ENCODE measurements around the gene VPS8.

VPS8 gene

DNA sequence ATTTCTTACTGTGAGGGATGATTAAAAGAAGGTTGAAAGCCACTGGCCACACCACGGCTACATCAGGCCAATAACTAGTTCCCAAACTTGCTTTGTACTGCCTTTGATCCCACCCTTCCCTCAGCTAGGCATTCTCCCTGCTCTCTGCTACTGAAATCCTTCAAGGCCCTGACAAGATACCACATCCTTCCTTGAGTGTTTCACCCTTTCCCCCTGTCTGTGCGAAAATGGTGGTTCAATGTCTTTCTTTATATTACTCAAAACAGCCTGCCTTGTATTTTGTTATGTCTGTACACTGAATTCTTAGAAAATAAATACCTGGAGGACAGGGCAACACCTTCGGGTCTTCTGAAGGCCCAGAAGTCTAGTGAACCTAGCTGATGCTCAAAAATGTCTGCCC lies 932 bp upstream of the VPS8 start:
- no peak for DNase-seq (ENCODE audit: low spot score)
- TF ChIP-seq, protein P1, sequence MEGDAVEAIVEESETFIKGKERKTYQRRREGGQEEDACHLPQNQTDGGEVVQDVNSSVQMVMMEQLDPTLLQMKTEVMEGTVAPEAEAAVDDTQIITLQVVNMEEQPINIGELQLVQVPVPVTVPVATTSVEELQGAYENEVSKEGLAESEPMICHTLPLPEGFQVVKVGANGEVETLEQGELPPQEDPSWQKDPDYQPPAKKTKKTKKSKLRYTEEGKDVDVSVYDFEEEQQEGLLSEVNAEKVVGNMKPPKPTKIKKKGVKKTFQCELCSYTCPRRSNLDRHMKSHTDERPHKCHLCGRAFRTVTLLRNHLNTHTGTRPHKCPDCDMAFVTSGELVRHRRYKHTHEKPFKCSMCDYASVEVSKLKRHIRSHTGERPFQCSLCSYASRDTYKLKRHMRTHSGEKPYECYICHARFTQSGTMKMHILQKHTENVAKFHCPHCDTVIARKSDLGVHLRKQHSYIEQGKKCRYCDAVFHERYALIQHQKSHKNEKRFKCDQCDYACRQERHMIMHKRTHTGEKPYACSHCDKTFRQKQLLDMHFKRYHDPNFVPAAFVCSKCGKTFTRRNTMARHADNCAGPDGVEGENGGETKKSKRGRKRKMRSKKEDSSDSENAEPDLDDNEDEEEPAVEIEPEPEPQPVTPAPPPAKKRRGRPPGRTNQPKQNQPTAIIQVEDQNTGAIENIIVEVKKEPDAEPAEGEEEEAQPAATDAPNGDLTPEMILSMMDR (IDR thresholded peaks at IDR 0.05; ENCODE audit: extremely low read depth, insufficient read depth, missing control alignments): no peak
- in situ Hi-C loops (cut with MboI; ENCODE audit: low pct_unique_long_range_greater_than_20kb, low sequenced_read_pairs, unreplicated experiment): no loop called here

- in situ Hi-C loops (cut with MboI; ENCODE audit: low pct_unique_long_range_greater_than_20kb, low sequenced_read_pairs, unreplicated experiment): no loop called here
- TF ChIP-seq, protein P1 (IDR thresholded peaks at IDR 0.05; ENCODE audit: extremely low read depth, insufficient read depth, missing control alignments): no peak
- no peak for DNase-seq (ENCODE audit: low spot score)
These were observed 335 bp upstream of the VPS8 start for GRCh38 chr3:184811663-184811998.

DNA sequence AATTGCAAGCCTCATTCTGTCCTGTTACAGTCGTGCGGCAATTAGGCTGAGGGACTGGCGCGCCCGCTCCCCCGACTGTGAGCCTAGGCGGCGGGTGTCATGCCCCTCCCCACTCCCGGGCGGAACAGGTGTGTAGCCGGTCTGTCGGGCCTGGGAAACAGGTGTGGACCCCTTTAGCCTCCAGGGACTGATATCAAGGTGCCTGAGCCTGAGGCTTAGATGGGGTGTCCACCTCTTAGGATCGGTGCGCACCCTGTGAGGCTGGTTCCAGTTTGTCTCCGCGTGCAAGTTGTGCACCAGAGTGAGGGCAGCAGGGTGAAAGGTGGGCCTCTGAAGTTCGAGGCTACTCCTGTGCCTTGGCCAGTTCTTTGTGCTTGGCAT lies 686 bp downstream of the VPS8 start:
- TF ChIP-seq, protein P1 (IDR thresholded peaks at IDR 0.05; ENCODE audit: extremely low read depth, insufficient read depth, missing control alignments): no peak
- in situ Hi-C loops (cut with MboI; ENCODE audit: low pct_unique_long_range_greater_than_20kb, low sequenced_read_pairs, unreplicated experiment): no loop called here
- no peak for DNase-seq (ENCODE audit: low spot score)

DNA sequence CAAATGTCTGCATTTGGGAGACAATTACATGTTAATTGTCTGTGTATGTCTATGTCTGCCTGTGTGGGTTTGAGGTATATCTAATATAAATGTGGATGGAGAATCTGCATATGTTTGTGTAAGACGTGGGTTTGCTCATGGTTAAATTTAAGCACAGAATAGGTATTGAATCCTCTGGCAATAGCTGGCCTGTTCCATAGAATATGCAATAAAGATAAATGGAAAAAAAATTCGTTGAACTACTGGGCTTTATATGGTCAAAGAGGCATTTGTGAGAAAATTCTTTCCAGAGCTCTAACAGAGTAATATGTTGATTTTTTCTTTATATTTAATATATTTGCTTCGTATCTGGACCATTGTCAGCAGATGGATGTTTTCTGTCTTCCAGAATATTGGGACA lies 1.4 kb downstream of the VPS8 start:
- TF ChIP-seq, protein P1 (IDR thresholded peaks at IDR 0.05; ENCODE audit: extremely low read depth, insufficient read depth, missing control alignments): no peak
- in situ Hi-C loops (cut with MboI; ENCODE audit: low pct_unique_long_range_greater_than_20kb, low sequenced_read_pairs, unreplicated experiment): no loop called here
- no peak for DNase-seq (ENCODE audit: low spot score)

DNA sequence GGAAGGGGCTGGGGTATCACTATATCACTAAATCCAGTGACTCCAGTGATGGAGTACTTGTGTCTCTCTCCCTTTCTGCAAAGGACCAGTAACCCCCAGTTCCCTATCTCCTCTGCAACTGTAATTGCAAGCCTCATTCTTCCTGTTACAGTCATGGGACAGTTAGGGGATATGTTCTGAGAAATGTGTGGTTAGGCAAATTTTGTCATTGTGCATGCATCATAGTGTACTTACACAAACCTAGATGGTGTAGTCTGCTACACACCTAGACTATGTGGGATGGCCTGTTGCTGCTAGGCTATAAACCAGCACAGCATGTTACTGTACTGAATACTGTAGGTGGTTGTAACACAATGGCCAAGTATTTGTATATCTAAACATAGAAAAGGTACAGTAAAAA lies 2.2 kb downstream of the VPS8 start:
- no peak for DNase-seq (ENCODE audit: low spot score)
- in situ Hi-C loops (cut with MboI; ENCODE audit: low pct_unique_long_range_greater_than_20kb, low sequenced_read_pairs, unreplicated experiment): no loop called here
- TF ChIP-seq, protein P1 (IDR thresholded peaks at IDR 0.05; ENCODE audit: extremely low read depth, insufficient read depth, missing control alignments): no peak

GRCh38 chr3:184815046-184815930 lies 3.3 kb downstream of the VPS8 start:
- TF ChIP-seq, protein P1 (IDR thresholded peaks at IDR 0.05; ENCODE audit: extremely low read depth, insufficient read depth, missing control alignments): no peak
- no peak for DNase-seq (ENCODE audit: low spot score)
- in situ Hi-C loops (cut with MboI; ENCODE audit: low pct_unique_long_range_greater_than_20kb, low sequenced_read_pairs, unreplicated experiment): no loop called here
